T-helper 17 cell (primary cell): ENCODE results near the gene C19orf25. TPM values are rescaled to one million over a fixed set of nuclear protein-coding genes. Genes with fewer than 3 reads are reported as not detected.

Experiments used
- ATAC-seq: fragments of 150-1000 bp; cut with Tn5 transposase; 2 replicates; pipeline ENCODE4 v1.10.0; 2021; ENCODE audit warnings: mild to moderate bottlenecking, moderate library complexity
- DNase-seq, 3 donors: peaks; one replicate each; pipeline versions ENCODE4 v3.0.0 to v3.0.0-alpha.2; 2020 to 2021
- H3K9me3 ChIP-seq: one replicate; pipeline ENCODE4 v1.7.0; 2013; ENCODE audit warnings: low read length, mild to moderate bottlenecking; ENCODE audit not compliant: control insufficient read depth, poor library complexity, severe bottlenecking
- H3K27ac Mint-ChIP-seq: one replicate; pipeline ENCODE4 v1.8.0; 2022; ENCODE audit warnings: mild to moderate bottlenecking, moderate library complexity, mixed read lengths
- H3K27me3 Mint-ChIP-seq: one replicate; pipeline ENCODE4 v1.8.0; 2022; ENCODE audit warnings: mixed read lengths
- H3K36me3 Mint-ChIP-seq: one replicate; pipeline ENCODE4 v1.8.0; 2022; ENCODE audit warnings: low read depth, mixed read lengths
- H3K4me1 Mint-ChIP-seq: one replicate; pipeline ENCODE4 v1.8.0; 2022; ENCODE audit warnings: mild to moderate bottlenecking, mixed read lengths
- H3K4me3 Mint-ChIP-seq: one replicate; pipeline ENCODE4 v1.8.0; 2022; ENCODE audit warnings: mild to moderate bottlenecking, moderate library complexity, mixed read lengths
- total RNA-seq, 4 donors: library from RNA in 2 of 4; stranded (reverse) in 2 of 4; gene quantifications; one replicate each; pipeline ENCODE4 v1.2.3 and lab custom pipeline; 2022 to 2026

The C19orf25 gene
- total RNA-seq, 2 donors from 2014 or later = 24.3 to 29.0 TPM

- DNase-seq (peak in 1 of 3 donors; percentile 7), ATAC-seq (no peak)
- Mint-ChIP-seq H3K27ac (no peak overlapping the region), H3K36me3 (peaks cover 3% of the 10 kb centered on the region), H3K4me3 (no peak overlapping the region), H3K27me3 (no peaks in the 10 kb centered on the region), H3K4me1 (peaks cover 12% of the 10 kb centered on the region)
- no peaks in the 10 kb centered on the region for H3K9me3 ChIP-seq
These were observed 4.8 kb downstream of the C19orf25 start for GRCh38 chr19:1474011-1474764.

GRCh38 chr19:1473085-1473851 lies 5.7 kb downstream of the C19orf25 start:
- Mint-ChIP-seq H3K27me3 (no peaks in the 10 kb centered on the region), H3K4me3 (peak overlapping the region; percentile 9), H3K36me3 (no peaks in the 10 kb centered on the region), H3K4me1 (peaks cover 9% of the 10 kb centered on the region), H3K27ac (no peak overlapping the region)
- DNase-seq = peak in 1 of 3 donors; percentile 5
- no peaks in the 10 kb centered on the region for H3K9me3 ChIP-seq
- ATAC-seq = no peak

GRCh38 chr19:1472231-1473084 lies 6.6 kb downstream of the C19orf25 start:
- H3K4me3 Mint-ChIP-seq = peak overlapping the region; percentile 90
- ATAC-seq = no peak
- H3K27me3 Mint-ChIP-seq = no peaks in the 10 kb centered on the region
- peaks cover 9% of the 10 kb centered on the region for H3K4me1 Mint-ChIP-seq
- DNase-seq = peak in 1 of 3 donors; percentile 7
- H3K36me3 Mint-ChIP-seq = no peaks in the 10 kb centered on the region
- no peak overlapping the region for H3K27ac Mint-ChIP-seq
- H3K9me3 ChIP-seq = no peaks in the 10 kb centered on the region

- H3K36me3 Mint-ChIP-seq = no peaks in the 10 kb centered on the region
- no peaks in the 10 kb centered on the region for H3K27me3 Mint-ChIP-seq
- H3K9me3 ChIP-seq = no peaks in the 10 kb centered on the region
- peaks cover 7% of the 10 kb centered on the region for H3K4me1 Mint-ChIP-seq
- H3K27ac Mint-ChIP-seq = no peak overlapping the region
- ATAC-seq = peak; percentile 27
- DNase-seq = no peak
- peak overlapping the region; percentile 90 for H3K4me3 Mint-ChIP-seq
These were observed 7.4 kb downstream of the C19orf25 start for GRCh38 chr19:1471515-1472160.

GRCh38 chr19:1471010-1471514 lies 8.0 kb downstream of the C19orf25 start:
- DNase-seq = no peak
- Mint-ChIP-seq H3K27ac (no peak overlapping the region), H3K4me1 (peaks cover 7% of the 10 kb centered on the region), H3K36me3 (no peaks in the 10 kb centered on the region), H3K27me3 (no peaks in the 10 kb centered on the region), H3K4me3 (peak overlapping the region; percentile 90)
- no peaks in the 10 kb centered on the region for H3K9me3 ChIP-seq
- ATAC-seq = peak; percentile 40

GRCh38 chr19:1470305-1471009 lies 8.6 kb downstream of the C19orf25 start:
- Mint-ChIP-seq H3K4me1 (peaks cover 7% of the 10 kb centered on the region), H3K27ac (no peak overlapping the region), H3K36me3 (no peaks in the 10 kb centered on the region), H3K4me3 (peak overlapping the region; percentile 90), H3K27me3 (no peaks in the 10 kb centered on the region)
- DNase-seq (peak; percentile 56 to 64 (median 58)), ATAC-seq (peak; percentile 73)
- no peaks in the 10 kb centered on the region for H3K9me3 ChIP-seq

GRCh38 chr19:1470055-1470304 lies 9.0 kb downstream of the C19orf25 start:
- Mint-ChIP-seq H3K4me3 (peak overlapping the region; percentile 90), H3K36me3 (no peaks in the 10 kb centered on the region), H3K4me1 (peaks cover 7% of the 10 kb centered on the region), H3K27me3 (no peaks in the 10 kb centered on the region), H3K27ac (no peak overlapping the region)
- ATAC-seq (no peak), DNase-seq (no peak)
- no peaks in the 10 kb centered on the region for H3K9me3 ChIP-seq

GRCh38 chr19:1469255-1470054 lies 9.6 kb downstream of the C19orf25 start:
- DNase-seq (peak in 1 of 3 donors; percentile 13), ATAC-seq (peak; percentile 36)
- H3K27ac Mint-ChIP-seq = no peak overlapping the region
- peak overlapping the region; percentile 90 for H3K4me3 Mint-ChIP-seq
- H3K36me3 Mint-ChIP-seq = no peaks in the 10 kb centered on the region
- H3K27me3 Mint-ChIP-seq = no peaks in the 10 kb centered on the region
- peaks cover 7% of the 10 kb centered on the region for H3K4me1 Mint-ChIP-seq
- H3K9me3 ChIP-seq = no peaks in the 10 kb centered on the region

GRCh38 chr19:1468821-1469254 lies 10.2 kb downstream of the C19orf25 start:
- Mint-ChIP-seq H3K4me3 (peak overlapping the region; percentile 61), H3K4me1 (peaks cover 7% of the 10 kb centered on the region), H3K36me3 (no peaks in the 10 kb centered on the region), H3K27me3 (no peaks in the 10 kb centered on the region), H3K27ac (no peak overlapping the region)
- H3K9me3 ChIP-seq = no peaks in the 10 kb centered on the region
- peak; percentile 14 for ATAC-seq
- peak in 1 of 3 donors; percentile 15 for DNase-seq

- Mint-ChIP-seq H3K4me3 (peak overlapping the region; percentile 61), H3K36me3 (no peaks in the 10 kb centered on the region), H3K27ac (no peak overlapping the region), H3K4me1 (peaks cover 7% of the 10 kb centered on the region), H3K27me3 (no peaks in the 10 kb centered on the region)
- H3K9me3 ChIP-seq = no peaks in the 10 kb centered on the region
- DNase-seq (peak in 1 of 3 donors; percentile 9), ATAC-seq (no peak)
These were observed 10.7 kb downstream of the C19orf25 start for GRCh38 chr19:1468274-1468820.

GRCh38 chr19:1467490-1468273 lies 11.3 kb downstream of the C19orf25 start:
- DNase-seq = peak in 1 of 3 donors; percentile 11
- Mint-ChIP-seq H3K4me1 (peaks cover 7% of the 10 kb centered on the region), H3K27me3 (no peaks in the 10 kb centered on the region), H3K27ac (no peak overlapping the region), H3K4me3 (no peak overlapping the region), H3K36me3 (no peaks in the 10 kb centered on the region)
- no peaks in the 10 kb centered on the region for H3K9me3 ChIP-seq
- ATAC-seq = no peak
